ENCODE data around the gene SCAMP4. TPM values are rescaled to one million over a fixed set of nuclear protein-coding genes. Genes with fewer than 3 reads are reported as not detected.
A peak's percentile ranks its signal among the peaks of the same experiment; 100 is the strongest.

The SCAMP4 gene
- total and polyA plus RNA-seq, 2 of the 13 experiments (the other 11 are each of a cell fraction or from before 2014, with no cell fraction given), result 10.7 to 13.7 TPM

DNA sequence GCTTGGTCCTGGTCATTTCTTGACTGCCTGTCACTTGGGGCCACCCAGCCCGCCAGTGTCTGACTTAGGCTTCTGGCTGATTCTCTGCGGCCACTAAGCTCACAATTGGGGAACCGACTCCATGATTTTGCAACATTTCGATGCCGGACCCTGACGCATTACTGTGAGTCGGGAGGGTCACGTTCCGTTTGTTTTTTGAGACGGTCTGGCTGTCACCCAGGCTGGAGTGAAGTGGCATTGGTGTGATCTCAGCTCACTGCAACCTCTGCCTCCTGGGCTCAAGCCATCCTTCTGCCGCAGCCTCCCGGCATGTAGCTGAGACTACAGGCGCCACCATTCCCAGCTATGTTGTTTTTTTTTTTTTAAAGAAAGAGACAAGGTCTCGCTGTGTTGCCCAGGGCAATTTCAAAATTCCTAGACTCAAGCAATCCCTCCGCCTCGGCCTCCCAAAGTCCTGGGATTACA, 3.2 kb upstream of the SCAMP4 start (continued):
- TF ChIP-seq KDM6A (CRISPR knock-in tag; IDR thresholded peaks at IDR 0.05; ENCODE audit: low read depth), result no peak
- TF ChIP-seq, protein P1, sequence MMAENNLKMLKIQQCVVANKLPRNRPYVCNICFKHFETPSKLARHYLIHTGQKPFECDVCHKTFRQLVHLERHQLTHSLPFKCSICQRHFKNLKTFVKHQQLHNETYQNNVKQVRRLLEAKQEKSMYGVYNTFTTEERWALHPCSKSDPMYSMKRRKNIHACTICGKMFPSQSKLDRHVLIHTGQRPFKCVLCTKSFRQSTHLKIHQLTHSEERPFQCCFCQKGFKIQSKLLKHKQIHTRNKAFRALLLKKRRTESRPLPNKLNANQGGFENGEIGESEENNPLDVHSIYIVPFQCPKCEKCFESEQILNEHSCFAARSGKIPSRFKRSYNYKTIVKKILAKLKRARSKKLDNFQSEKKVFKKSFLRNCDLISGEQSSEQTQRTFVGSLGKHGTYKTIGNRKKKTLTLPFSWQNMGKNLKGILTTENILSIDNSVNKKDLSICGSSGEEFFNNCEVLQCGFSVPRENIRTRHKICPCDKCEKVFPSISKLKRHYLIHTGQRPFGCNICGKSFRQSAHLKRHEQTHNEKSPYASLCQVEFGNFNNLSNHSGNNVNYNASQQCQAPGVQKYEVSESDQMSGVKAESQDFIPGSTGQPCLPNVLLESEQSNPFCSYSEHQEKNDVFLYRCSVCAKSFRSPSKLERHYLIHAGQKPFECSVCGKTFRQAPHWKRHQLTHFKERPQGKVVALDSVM (CRISPR knock-in tag; IDR thresholded peaks at IDR 0.05), result peak; percentile 80
- 0 out of 2 replicates have a peak, but pooled peaks have one; percentile 32 for TF ChIP-seq MED1 (CRISPR knock-in tag; IDR thresholded peaks at IDR 0.05)
- no peak for TF ChIP-seq CHD4 (IDR thresholded peaks at IDR 0.05; ENCODE audit: borderline replicate concordance, low read length)
- TF ChIP-seq, protein P2, sequence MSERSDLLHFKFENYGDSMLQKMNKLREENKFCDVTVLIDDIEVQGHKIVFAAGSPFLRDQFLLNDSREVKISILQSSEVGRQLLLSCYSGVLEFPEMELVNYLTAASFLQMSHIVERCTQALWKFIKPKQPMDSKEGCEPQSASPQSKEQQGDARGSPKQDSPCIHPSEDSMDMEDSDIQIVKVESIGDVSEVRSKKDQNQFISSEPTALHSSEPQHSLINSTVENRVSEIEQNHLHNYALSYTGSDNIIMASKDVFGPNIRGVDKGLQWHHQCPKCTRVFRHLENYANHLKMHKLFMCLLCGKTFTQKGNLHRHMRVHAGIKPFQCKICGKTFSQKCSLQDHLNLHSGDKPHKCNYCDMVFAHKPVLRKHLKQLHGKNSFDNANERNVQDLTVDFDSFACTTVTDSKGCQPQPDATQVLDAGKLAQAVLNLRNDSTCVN (CRISPR knock-in tag; IDR thresholded peaks at IDR 0.05; ENCODE audit: borderline replicate concordance), result no peak
- TF ChIP-seq, protein P3, sequence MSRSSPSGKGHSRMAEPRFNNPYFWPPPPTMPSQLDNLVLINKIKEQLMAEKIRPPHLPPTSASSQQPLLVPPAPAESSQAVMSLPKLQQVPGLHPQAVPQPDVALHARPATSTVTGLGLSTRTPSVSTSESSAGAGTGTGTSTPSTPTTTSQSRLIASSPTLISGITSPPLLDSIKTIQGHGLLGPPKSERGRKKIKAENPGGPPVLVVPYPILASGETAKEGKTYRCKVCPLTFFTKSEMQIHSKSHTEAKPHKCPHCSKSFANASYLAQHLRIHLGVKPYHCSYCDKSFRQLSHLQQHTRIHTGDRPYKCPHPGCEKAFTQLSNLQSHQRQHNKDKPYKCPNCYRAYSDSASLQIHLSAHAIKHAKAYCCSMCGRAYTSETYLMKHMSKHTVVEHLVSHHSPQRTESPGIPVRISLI (CRISPR knock-in tag; IDR thresholded peaks at IDR 0.05; ENCODE audit: borderline replicate concordance), result peak; percentile 54; the same call in 1 of the 2 replicates
- 0 out of 2 replicates have a peak, but pooled peaks have one; percentile 44 for TF ChIP-seq ZFP90 (CRISPR knock-in tag; IDR thresholded peaks at IDR 0.05; ENCODE audit: borderline replicate concordance)
- TF ChIP-seq, protein P4, sequence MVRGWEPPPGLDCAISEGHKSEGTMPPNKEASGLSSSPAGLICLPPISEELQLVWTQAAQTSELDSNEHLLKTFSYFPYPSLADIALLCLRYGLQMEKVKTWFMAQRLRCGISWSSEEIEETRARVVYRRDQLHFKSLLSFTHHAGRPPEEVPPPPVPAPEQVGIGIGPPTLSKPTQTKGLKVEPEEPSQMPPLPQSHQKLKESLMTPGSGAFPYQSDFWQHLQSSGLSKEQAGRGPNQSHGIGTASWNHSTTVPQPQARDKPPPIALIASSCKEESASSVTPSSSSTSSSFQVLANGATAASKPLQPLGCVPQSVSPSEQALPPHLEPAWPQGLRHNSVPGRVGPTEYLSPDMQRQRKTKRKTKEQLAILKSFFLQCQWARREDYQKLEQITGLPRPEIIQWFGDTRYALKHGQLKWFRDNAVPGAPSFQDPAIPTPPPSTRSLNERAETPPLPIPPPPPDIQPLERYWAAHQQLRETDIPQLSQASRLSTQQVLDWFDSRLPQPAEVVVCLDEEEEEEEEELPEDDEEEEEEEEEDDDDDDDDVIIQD (CRISPR knock-in tag; IDR thresholded peaks at IDR 0.05; ENCODE audit: low read depth), result no peak
- TF ChIP-seq ZMYM4 (CRISPR knock-in tag; IDR thresholded peaks at IDR 0.05), result 0 out of 2 replicates have a peak, but pooled peaks have one; percentile 13
- TF ChIP-seq CEBPG (CRISPR knock-in tag; IDR thresholded peaks at IDR 0.05), result peak; percentile 78

Data from HepG2 (cell line).